DND-41 (cell line): ENCODE results near the gene CPA4.

Experiments used
- ATAC-seq: fragments of 200-7000 bp; cut with Tn5 transposase; 3 replicates; pipeline ENCODE4 v1.9.1; 2021; ENCODE audit warnings: low read depth; ENCODE audit not compliant: insufficient read depth
- DNase-seq: peaks from one replicate; pipeline ENCODE4 v3.0.0-alpha.2; 2020
- H2AFZ ChIP-seq: 2 replicates; pipeline ENCODE4 v1.6.0; 2012; ENCODE audit warnings: low read depth, low read length
- H3K27ac ChIP-seq: 2 replicates; pipeline ENCODE4 v1.5.1; 2012; ENCODE audit warnings: low read length, inconsistent platforms
- H3K27me3 ChIP-seq: fragments of 200-600 bp; sonication (generic); 2 replicates; pipeline ENCODE4 v1.6.0; 2012; ENCODE audit warnings: low read length, mild to moderate bottlenecking, inconsistent platforms; ENCODE audit not compliant: insufficient read depth, poor library complexity
- H3K36me3 ChIP-seq: 2 replicates; pipeline ENCODE4 v1.5.1; 2012; ENCODE audit warnings: low read length, inconsistent platforms; ENCODE audit not compliant: insufficient read depth
- H3K4me1 ChIP-seq: 2 replicates; pipeline ENCODE4 v1.5.1; 2012; ENCODE audit warnings: mild to moderate bottlenecking, low read length; ENCODE audit not compliant: insufficient read depth
- H3K4me2 ChIP-seq: 2 replicates; pipeline ENCODE4 v1.6.0; 2012; ENCODE audit warnings: mild to moderate bottlenecking, moderate library complexity, low read length, inconsistent platforms; ENCODE audit not compliant: insufficient read depth
- H3K4me3 ChIP-seq, 2 experiments: fragments of 200-600 bp in 1 of 2; shearing (Covaris generic) in 1 of 2; 2 replicates each; pipeline ENCODE4 v1.5.1; 2012 to 2016; ENCODE audit warnings: inconsistent platforms in 2 of 2, low read length in 2 of 2, mild to moderate bottlenecking in 2 of 2, low read depth in 1 of 2, moderate library complexity in 1 of 2
- H3K79me2 ChIP-seq: 2 replicates; pipeline ENCODE4 v1.6.0; 2012; ENCODE audit warnings: low read length, inconsistent platforms; ENCODE audit not compliant: insufficient read depth
- H3K9ac ChIP-seq: 2 replicates; pipeline ENCODE4 v1.6.0; 2012; ENCODE audit warnings: low read depth, mild to moderate bottlenecking, inconsistent platforms, low read length, moderate library complexity
- H3K9me3 ChIP-seq: 2 replicates; pipeline ENCODE4 v1.5.1; 2012; ENCODE audit warnings: low read length, moderate library complexity, mild to moderate bottlenecking, inconsistent platforms; ENCODE audit not compliant: insufficient read depth, severe bottlenecking
- H4K20me1 ChIP-seq: 2 replicates; pipeline ENCODE4 v1.6.0; 2012; ENCODE audit warnings: low read length; ENCODE audit not compliant: insufficient read depth
- CTCF ChIP-seq: IDR thresholded peaks from 2 replicates; pipeline ENCODE4 v1.5.1; 2012; ENCODE audit warnings: borderline replicate concordance, low read length, moderate library complexity, mild to moderate bottlenecking; ENCODE audit not compliant: poor library complexity, severe bottlenecking; ENCODE audit errors: extremely low read depth
- EZH2 ChIP-seq: IDR thresholded peaks from 3 replicates; pipeline ENCODE4 v1.6.1; 2012; ENCODE audit warnings: borderline replicate concordance, low read depth, mild to moderate bottlenecking, moderate library complexity, low read length, inconsistent platforms; ENCODE audit not compliant: severe bottlenecking

CPA4 gene

GRCh38 chr7:130322615-130323014 is 29.7 kb downstream of the CPA4 start:
- Histone ChIP-seq H4K20me1 (no peaks in the 10 kb centered on the region), H2AFZ (no peak overlapping the region), H3K79me2 (no peaks in the 10 kb centered on the region), H3K27me3 (no peaks in the 10 kb centered on the region), H3K4me1 (no peaks in the 10 kb centered on the region), H3K27ac (no peak overlapping the region), H3K4me2 (no peak overlapping the region), H3K9me3 (no peaks in the 10 kb centered on the region), H3K4me3 (no peak overlapping the region), H3K9ac (no peak overlapping the region), H3K36me3 (no peaks in the 10 kb centered on the region)
- TF ChIP-seq EZH2: no peak
- TF ChIP-seq CTCF: no peak
- DNase-seq: no peak
- no peak for ATAC-seq

DNA sequence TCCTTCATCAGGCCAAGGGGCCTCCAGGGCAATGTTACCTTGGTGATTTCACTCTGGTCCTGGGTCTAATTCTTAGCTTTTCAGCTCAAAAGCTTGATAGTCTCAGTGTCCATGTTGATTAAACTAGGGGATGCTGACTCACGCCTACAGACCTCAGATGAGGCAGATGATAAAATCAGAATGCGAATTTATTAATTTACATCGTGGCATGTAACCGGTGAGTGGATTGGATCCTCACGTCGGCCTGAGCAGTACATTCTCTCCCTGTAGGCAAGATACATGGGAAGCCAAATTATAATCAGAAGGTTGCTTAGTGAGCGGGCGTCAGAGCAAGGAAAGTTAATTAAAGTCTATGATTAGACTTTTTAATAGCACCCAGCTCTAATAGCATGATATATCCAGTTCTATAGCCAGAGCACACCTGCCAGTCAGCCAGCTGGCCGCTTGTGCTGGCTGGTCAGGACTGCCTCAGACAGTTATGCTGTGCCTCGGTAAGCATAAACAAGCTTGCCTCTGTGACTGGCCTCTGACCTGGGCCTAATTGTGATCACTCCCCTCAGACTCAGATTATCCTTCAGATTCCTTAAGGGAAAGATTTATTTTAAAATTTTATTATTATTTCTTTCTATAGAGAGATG is 31.5 kb downstream of the CPA4 start:
- no peaks in the 10 kb centered on the region for H3K36me3 ChIP-seq
- no peak for TF ChIP-seq CTCF
- TF ChIP-seq EZH2: no peak
- ATAC-seq (no peak), DNase-seq (no peak)
- H3K4me2 ChIP-seq: no peak overlapping the region
- no peak overlapping the region for H3K27ac ChIP-seq
- no peaks in the 10 kb centered on the region for H3K27me3 ChIP-seq
- H3K4me3 ChIP-seq: no peak overlapping the region
- no peaks in the 10 kb centered on the region for H4K20me1 ChIP-seq
- no peaks in the 10 kb centered on the region for H3K9me3 ChIP-seq
- H3K4me1 ChIP-seq: no peaks in the 10 kb centered on the region
- H3K79me2 ChIP-seq: no peaks in the 10 kb centered on the region
- H3K9ac ChIP-seq: no peak overlapping the region
- no peak overlapping the region for H2AFZ ChIP-seq

- H3K27me3 ChIP-seq: no peaks in the 10 kb centered on the region
- H3K79me2 ChIP-seq: no peaks in the 10 kb centered on the region
- no peaks in the 10 kb centered on the region for H3K4me1 ChIP-seq
- no peak overlapping the region for H3K4me3 ChIP-seq
- H3K36me3 ChIP-seq: no peaks in the 10 kb centered on the region
- no peak overlapping the region for H2AFZ ChIP-seq
- no peak overlapping the region for H3K27ac ChIP-seq
- no peak for ATAC-seq
- DNase-seq: no peak
- H4K20me1 ChIP-seq: no peaks in the 10 kb centered on the region
- TF ChIP-seq EZH2 (no peak), CTCF (no peak)
- H3K9ac ChIP-seq: no peak overlapping the region
- H3K9me3 ChIP-seq: no peaks in the 10 kb centered on the region
- H3K4me2 ChIP-seq: no peak overlapping the region
Observed at GRCh38 chr7:130329681-130330080, 36.7 kb downstream of the CPA4 start.
